GM12873 (cell line): Measurements from ENCODE around the gene TCF7L2.

Experiments used
- TF ChIP-seq, protein P1 (sequence below): IDR thresholded peaks from 2 replicates; pipeline ENCODE4 v1.5.1; 2012; ENCODE audit warnings: low read depth, mild to moderate bottlenecking, moderate library complexity, low read length, control low read depth; ENCODE audit not compliant: insufficient read depth; ENCODE audit errors: missing control alignments

The TCF7L2 gene

DNA sequence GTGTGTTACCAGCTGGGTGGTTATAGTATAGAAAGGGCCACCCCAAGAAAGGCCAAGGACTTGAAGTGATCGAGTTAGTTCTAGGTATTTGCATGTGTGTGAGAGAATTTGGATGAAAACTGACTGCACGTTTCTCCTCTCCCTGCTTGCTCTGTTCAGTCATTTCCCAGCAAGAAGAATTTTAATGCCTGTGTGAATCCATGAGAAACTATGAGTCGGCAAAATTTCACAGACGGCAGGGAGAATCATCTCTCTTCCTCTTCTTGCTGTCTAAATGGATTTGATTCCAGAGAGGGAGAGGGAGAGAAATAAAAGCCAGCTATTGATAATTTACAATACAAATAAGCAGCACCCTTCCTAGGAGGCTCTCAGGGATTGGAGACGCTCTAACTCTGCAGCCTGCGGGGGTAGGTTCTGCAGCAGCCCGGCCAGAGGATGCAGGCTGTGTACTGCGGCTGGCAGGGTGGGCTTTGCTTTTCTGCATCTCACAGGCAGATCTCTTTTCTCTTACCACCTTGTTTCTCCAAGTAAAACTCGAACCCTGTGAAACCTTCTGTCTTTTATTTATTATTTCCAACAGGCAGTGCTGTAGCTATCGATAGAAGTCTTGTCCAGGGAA lies 183.6 kb downstream of the TCF7L2 start:
- TF ChIP-seq, protein P1, sequence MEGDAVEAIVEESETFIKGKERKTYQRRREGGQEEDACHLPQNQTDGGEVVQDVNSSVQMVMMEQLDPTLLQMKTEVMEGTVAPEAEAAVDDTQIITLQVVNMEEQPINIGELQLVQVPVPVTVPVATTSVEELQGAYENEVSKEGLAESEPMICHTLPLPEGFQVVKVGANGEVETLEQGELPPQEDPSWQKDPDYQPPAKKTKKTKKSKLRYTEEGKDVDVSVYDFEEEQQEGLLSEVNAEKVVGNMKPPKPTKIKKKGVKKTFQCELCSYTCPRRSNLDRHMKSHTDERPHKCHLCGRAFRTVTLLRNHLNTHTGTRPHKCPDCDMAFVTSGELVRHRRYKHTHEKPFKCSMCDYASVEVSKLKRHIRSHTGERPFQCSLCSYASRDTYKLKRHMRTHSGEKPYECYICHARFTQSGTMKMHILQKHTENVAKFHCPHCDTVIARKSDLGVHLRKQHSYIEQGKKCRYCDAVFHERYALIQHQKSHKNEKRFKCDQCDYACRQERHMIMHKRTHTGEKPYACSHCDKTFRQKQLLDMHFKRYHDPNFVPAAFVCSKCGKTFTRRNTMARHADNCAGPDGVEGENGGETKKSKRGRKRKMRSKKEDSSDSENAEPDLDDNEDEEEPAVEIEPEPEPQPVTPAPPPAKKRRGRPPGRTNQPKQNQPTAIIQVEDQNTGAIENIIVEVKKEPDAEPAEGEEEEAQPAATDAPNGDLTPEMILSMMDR = no peak

- TF ChIP-seq, protein P1 = no peak
These were observed 185.0 kb downstream of the TCF7L2 start for GRCh38 chr10:113135025-113135424.

DNA sequence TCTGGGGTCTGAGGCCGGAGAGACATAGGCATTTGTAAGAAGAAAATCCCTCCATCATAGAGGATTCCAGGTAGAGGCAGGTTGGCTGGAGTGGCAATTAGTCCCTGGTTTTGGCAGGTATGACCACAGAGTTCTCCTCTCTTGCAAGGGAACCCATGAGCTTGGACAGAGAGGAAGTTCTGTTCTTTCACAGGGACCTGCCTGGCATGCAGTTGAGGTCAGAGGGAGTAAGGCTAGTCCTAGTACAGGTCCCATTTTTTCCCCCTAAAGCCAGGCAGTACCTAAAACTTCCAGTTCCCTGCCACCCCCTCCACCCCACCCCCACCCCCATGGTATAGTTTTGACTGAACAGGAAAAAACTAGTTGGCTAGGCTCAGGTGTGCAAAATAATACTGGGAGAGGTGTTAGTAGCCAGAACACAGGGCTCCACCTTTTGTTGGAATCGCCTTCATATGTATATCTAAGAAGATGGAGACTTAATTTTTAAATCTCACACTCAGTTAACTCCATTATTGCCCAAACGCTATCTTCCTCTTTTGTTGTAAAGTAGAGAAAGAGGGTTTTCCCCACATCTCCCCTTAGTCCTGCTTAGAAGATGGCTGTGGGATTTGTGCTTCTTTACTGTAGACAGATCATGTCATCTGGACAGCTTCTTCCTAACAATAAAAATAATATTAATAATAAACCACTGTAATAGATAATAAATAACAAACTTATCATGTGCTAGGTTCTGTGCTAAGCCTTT lies 188.1 kb downstream of the TCF7L2 start:
- TF ChIP-seq, protein P1 = no peak

GRCh38 chr10:113138937-113139585 lies 189.0 kb downstream of the TCF7L2 start:
- TF ChIP-seq, protein P1 = no peak

DNA sequence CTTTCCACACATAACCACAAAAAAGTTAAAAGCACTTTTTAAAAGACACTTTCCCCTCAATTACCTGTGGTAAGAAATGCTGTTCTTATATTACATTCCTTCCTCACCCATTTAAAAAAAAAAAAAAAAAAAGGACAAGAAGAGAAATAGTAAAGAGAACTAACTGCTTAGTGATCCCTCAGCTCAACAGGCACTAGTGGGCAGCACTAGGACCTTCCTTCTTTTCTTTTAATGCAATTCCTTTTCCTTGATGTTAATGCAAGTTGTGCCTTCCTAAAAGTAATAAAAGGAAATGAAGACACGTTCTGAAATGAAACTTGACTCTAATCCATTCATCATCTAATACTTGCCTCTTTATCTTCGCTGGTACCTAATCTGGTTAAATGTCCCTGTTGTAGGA lies 189.7 kb downstream of the TCF7L2 start:
- TF ChIP-seq, protein P1 = no peak

GRCh38 chr10:113140143-113141011 lies 190.3 kb downstream of the TCF7L2 start:
- TF ChIP-seq, protein P1 = no peak
